GM06990 (cell line): ENCODE measurements around the gene ARHGAP24.

ENCODE experiments used
- DNase-seq: peaks from one replicate; pipeline ENCODE4 v3.0.0-alpha.2; 2011; ENCODE audit not compliant: insufficient read length; ENCODE audit errors: extremely low read depth
- H3K27me3 ChIP-seq: replicated peaks from 2 replicates; pipeline ENCODE4 v1.6.0; 2011; ENCODE audit warnings: low read length; ENCODE audit not compliant: control insufficient read depth, insufficient read depth
- H3K36me3 ChIP-seq: 2 replicates; pipeline ENCODE4 v1.5.1; 2011; ENCODE audit warnings: low read length; ENCODE audit not compliant: control insufficient read depth, insufficient read depth
- H3K4me3 ChIP-seq: replicated peaks from 2 replicates; pipeline ENCODE4 v1.5.1; 2011; ENCODE audit warnings: low read depth, mild to moderate bottlenecking, control low read depth, low read length
- CTCF ChIP-seq: IDR thresholded peaks from 2 replicates; pipeline ENCODE4 v1.5.1; 2011; ENCODE audit warnings: low read length, control low read depth, mild to moderate bottlenecking, inconsistent platforms; ENCODE audit not compliant: insufficient read depth, poor library complexity, severe bottlenecking

ARHGAP24 gene

DNA sequence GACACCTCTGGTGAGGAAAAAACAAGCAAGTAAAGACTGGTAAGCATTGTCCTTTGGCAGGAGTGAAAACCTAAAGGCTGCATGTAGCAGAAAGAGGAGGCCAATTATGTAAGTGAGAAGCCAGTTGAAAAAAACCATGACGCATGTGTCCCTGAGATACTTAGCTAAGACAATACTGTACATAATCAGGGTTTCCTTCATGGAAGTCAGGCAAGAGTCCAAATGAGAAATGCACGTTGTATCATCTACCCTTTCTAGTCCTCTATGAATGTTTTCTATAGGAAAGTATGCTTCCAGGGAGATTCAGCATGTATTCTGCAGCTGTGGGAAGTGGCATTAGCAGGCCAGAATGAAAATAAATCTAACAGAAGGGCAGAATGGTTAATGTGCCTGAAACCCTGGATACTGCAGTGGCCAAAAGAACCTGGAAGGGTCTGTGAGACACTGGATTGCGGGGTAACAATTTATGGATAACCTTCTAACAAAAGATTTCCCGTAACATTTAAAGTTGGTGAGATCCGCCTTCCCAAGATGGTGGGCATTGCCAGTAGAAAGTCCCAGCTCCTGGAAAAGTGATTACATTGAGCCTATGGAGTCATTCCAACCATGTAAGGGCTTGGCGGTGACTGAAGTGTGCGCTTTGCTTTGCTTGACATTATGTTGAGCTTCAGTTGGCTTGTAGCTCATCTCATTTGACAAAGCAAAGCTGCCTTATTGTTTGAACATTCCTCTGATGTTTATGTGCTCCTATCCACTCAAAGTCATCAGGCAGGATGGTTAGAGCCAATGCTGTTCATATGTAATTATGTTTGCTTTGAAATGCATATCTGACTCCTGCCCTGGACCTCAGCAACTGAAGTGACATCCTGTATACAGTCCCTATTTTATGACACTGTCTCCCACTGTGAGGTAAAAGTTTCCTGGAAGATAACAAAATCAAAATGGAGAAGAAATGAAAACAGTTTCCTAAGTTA lies 200.4 kb downstream of the ARHGAP24 start:
- no peaks in the 10 kb centered on the region for H3K27me3 ChIP-seq
- no peak for DNase-seq
- no peaks in the 10 kb centered on the region for H3K36me3 ChIP-seq
- TF ChIP-seq CTCF = no peak
- H3K4me3 ChIP-seq = no peak overlapping the region

GRCh38 chr4:85676050-85676425 lies 201.1 kb downstream of the ARHGAP24 start:
- Histone ChIP-seq H3K36me3 (no peaks in the 10 kb centered on the region), H3K4me3 (no peak overlapping the region), H3K27me3 (no peaks in the 10 kb centered on the region)
- DNase-seq = no peak
- TF ChIP-seq CTCF = no peak

DNA sequence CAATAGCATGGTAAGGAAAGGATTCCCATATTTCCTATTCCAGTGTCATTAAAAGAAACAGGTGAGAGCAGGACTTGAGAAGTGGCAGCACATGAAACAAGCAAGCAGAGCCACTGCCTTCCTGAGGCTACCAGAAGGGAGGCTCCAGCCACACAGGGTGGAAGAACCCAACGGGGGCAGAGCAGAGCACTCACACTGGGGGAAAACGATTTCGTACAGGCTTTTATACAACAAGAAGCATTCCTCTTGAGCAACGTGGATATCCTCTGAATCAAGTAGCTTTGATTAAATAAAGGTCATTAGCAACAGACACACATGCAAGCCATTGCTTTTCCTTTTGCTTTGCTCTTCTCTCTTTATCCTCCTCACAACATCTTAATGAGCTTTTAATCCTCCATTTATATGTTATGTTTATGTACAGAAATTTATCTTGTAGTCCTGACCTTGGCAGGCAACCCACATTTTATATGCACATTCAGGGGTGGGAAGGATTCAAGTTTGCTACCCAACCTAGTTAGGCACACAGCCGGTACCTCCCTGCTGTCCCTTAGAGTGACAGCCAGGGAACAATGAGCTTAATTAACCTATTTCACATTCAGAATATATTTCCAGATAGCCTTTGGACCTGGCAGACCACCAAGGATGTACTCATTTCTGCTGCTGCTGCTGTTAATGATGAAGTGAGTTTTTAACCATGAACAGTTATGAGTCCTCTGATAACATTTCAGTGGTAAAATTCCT lies 202.1 kb downstream of the ARHGAP24 start:
- H3K27me3 ChIP-seq = no peaks in the 10 kb centered on the region
- no peak for DNase-seq
- TF ChIP-seq CTCF = no peak
- H3K36me3 ChIP-seq = no peaks in the 10 kb centered on the region
- H3K4me3 ChIP-seq = no peak overlapping the region

GRCh38 chr4:85681221-85681657 lies 206.3 kb downstream of the ARHGAP24 start:
- Histone ChIP-seq H3K36me3 (no peaks in the 10 kb centered on the region), H3K4me3 (no peak overlapping the region), H3K27me3 (no peaks in the 10 kb centered on the region)
- no peak for DNase-seq
- TF ChIP-seq CTCF = no peak

DNA sequence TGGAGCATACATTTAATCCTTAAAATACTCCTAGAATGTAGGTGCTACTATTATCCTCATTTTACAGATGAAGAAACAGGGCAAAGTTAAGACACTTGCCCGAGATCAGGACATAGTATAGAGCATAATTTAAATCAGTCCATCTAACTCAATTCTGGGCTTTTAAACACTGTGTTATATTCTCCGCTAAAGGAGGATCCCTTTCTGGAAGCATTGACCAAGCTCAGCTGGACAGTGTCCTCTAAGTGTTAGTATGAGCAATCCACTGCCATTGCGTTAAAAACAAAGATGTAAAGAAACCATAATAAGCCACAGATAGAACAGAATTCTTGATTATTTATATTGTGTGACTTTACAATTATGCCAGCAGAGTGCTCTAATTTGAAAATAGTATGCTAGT lies 207.0 kb downstream of the ARHGAP24 start:
- Histone ChIP-seq H3K4me3 (no peak overlapping the region), H3K27me3 (no peaks in the 10 kb centered on the region), H3K36me3 (no peaks in the 10 kb centered on the region)
- no peak for DNase-seq
- no peak for TF ChIP-seq CTCF
